SIG-M5 (cell line): ENCODE data around the gene KRTAP10-9.
"Not testable (repeated sequence)": the region's sequence is repeated elsewhere in the genome, so short reads cannot be mapped to it uniquely, and the experiment has no call there.

Source experiments
- DNase-seq: peaks from one replicate; lab custom pipeline; 2025; lab: John Stamatoyannopoulos, UW

KRTAP10-9 gene

GRCh38 chr21:44595524-44595923 lies 31.4 kb upstream of the KRTAP10-9 start:
- no peak for DNase-seq

GRCh38 chr21:44596068-44596725 lies 30.7 kb upstream of the KRTAP10-9 start:
- no peak for DNase-seq

GRCh38 chr21:44598061-44598460 lies 28.8 kb upstream of the KRTAP10-9 start:
- DNase-seq, result no peak

- DNase-seq, result no peak
Measured at GRCh38 chr21:44599264-44600029, 27.4 kb upstream of the KRTAP10-9 start.

- DNase-seq, result not testable (repeated sequence)
Measured at GRCh38 chr21:44600118-44600978, 26.5 kb upstream of the KRTAP10-9 start, which contains the start of gene KRTAP10-7. Gene KRTAP10-7 (plus strand): TSS chr21:44600597. CDS start chr21:44600622, 25 bp downstream.

GRCh38 chr21:44601091-44601490 lies 25.8 kb upstream of the KRTAP10-9 start:
- DNase-seq, result not testable (repeated sequence)

- no peak for DNase-seq
Measured at GRCh38 chr21:44601596-44602462, 25.1 kb upstream of the KRTAP10-9 start.

- DNase-seq, result no peak
Measured at GRCh38 chr21:44602463-44602850, 24.4 kb upstream of the KRTAP10-9 start.

- no peak for DNase-seq
Measured at GRCh38 chr21:44603109-44603875, 23.6 kb upstream of the KRTAP10-9 start.

GRCh38 chr21:44603911-44604310 lies 23.0 kb upstream of the KRTAP10-9 start:
- no peak for DNase-seq

GRCh38 chr21:44606495-44606894 lies 20.4 kb upstream of the KRTAP10-9 start:
- DNase-seq, result no peak

GRCh38 chr21:44609193-44609592 lies 17.7 kb upstream of the KRTAP10-9 start:
- no peak for DNase-seq

GRCh38 chr21:44610157-44610843 lies 16.6 kb upstream of the KRTAP10-9 start:
- DNase-seq, result not testable (repeated sequence)

- no peak for DNase-seq
Measured at GRCh38 chr21:44611551-44611950, 15.3 kb upstream of the KRTAP10-9 start.

- no peak for DNase-seq
Measured at GRCh38 chr21:44612029-44612486, 14.8 kb upstream of the KRTAP10-9 start, which contains the start of gene KRTAP10-8. Gene KRTAP10-8 (plus strand): TSS chr21:44612079. CDS start chr21:44612101, 22 bp downstream.

- DNase-seq, result no peak
Measured at GRCh38 chr21:44612669-44613229, 14.1 kb upstream of the KRTAP10-9 start.

- DNase-seq, result no peak
Measured at GRCh38 chr21:44613386-44614155, 13.3 kb upstream of the KRTAP10-9 start.

- DNase-seq, result no peak
Measured at GRCh38 chr21:44614161-44614631, 12.7 kb upstream of the KRTAP10-9 start.
